ENCODE measurements around the gene ZCWPW1. TPM values are rescaled to one million over a fixed set of nuclear protein-coding genes. Genes with fewer than 3 reads are reported as not detected.

ZCWPW1 gene
- total and polyA plus RNA-seq, 2 experiments from 2014 or later, result 2.2 to 3.3 TPM

- H3K9me3 ChIP-seq (ENCODE audit: low read depth), result no peaks in the 10 kb centered on the region
- H3K27me3 ChIP-seq, result no peaks in the 10 kb centered on the region
- no peak for DNase-seq (ENCODE audit: low spot score)
- H3K4me3 ChIP-seq, result no peak overlapping the region
- H3K27ac ChIP-seq, result no peak overlapping the region
- TF ChIP-seq EZH2 (IDR thresholded peaks at IDR 0.05; ENCODE audit: borderline replicate concordance), result no peak
- no peak for TF ChIP-seq CTCF (IDR thresholded peaks at IDR 0.05; ENCODE audit: poor library complexity)
- no peak for TF ChIP-seq EZH2phosphoT487 (IDR thresholded peaks at IDR 0.05; ENCODE audit: low read depth, severe bottlenecking, unreplicated experiment)
- no peaks in the 10 kb centered on the region for H3K4me1 ChIP-seq (ENCODE audit: insufficient read depth)
- H3K9me2 ChIP-seq (replicated peaks; ENCODE audit: insufficient read depth), result no peaks in the 10 kb centered on the region
- no peaks in the 10 kb centered on the region for H3K79me2 ChIP-seq
- WGBS (ENCODE audit: low lambda C conversion rate, missing lambda C conversion rate), result 82% methylated on average over 7 of the region's 7 CpGs
- H3K4me2 ChIP-seq, result no peak overlapping the region
- H4K20me1 ChIP-seq (ENCODE audit: insufficient read depth, poor library complexity, severe bottlenecking), result no peaks in the 10 kb centered on the region
- no peak overlapping the region for H2AFZ ChIP-seq
- H3K36me3 ChIP-seq (replicated peaks; ENCODE audit: insufficient read depth, low read depth), result no peaks in the 10 kb centered on the region
Measured at GRCh38 chr7:100371561-100372171, 56.8 kb downstream of the ZCWPW1 start.

GRCh38 chr7:100370746-100371145 is 57.8 kb downstream of the ZCWPW1 start:
- Histone ChIP-seq H3K36me3 (replicated peaks; ENCODE audit: insufficient read depth, low read depth) (no peaks in the 10 kb centered on the region), H2AFZ (no peak overlapping the region), H3K27ac (no peak overlapping the region), H3K4me3 (no peak overlapping the region), H4K20me1 (ENCODE audit: insufficient read depth, poor library complexity, severe bottlenecking) (no peaks in the 10 kb centered on the region), H3K9me2 (replicated peaks; ENCODE audit: insufficient read depth) (no peaks in the 10 kb centered on the region), H3K27me3 (no peaks in the 10 kb centered on the region), H3K79me2 (no peaks in the 10 kb centered on the region), H3K4me1 (ENCODE audit: insufficient read depth) (no peaks in the 10 kb centered on the region), H3K4me2 (no peak overlapping the region), H3K9me3 (ENCODE audit: low read depth) (no peaks in the 10 kb centered on the region)
- TF ChIP-seq EZH2 (IDR thresholded peaks at IDR 0.05; ENCODE audit: borderline replicate concordance) (no peak), CTCF (IDR thresholded peaks at IDR 0.05; ENCODE audit: poor library complexity) (no peak), EZH2phosphoT487 (IDR thresholded peaks at IDR 0.05; ENCODE audit: low read depth, severe bottlenecking, unreplicated experiment) (no peak)
- DNase-seq (ENCODE audit: low spot score), result no peak
- WGBS (ENCODE audit: low lambda C conversion rate, missing lambda C conversion rate), result 88% methylated on average over 6 of the region's 6 CpGs

- H3K79me2 ChIP-seq, result no peaks in the 10 kb centered on the region
- WGBS (ENCODE audit: low lambda C conversion rate, missing lambda C conversion rate), result 10% methylated on average over 4 of the region's 4 CpGs
- no peaks in the 10 kb centered on the region for H3K9me2 ChIP-seq (replicated peaks; ENCODE audit: insufficient read depth)
- TF ChIP-seq EZH2phosphoT487 (IDR thresholded peaks at IDR 0.05; ENCODE audit: low read depth, severe bottlenecking, unreplicated experiment) (no peak), CTCF (IDR thresholded peaks at IDR 0.05; ENCODE audit: poor library complexity) (no peak), EZH2 (IDR thresholded peaks at IDR 0.05; ENCODE audit: borderline replicate concordance) (no peak)
- no peaks in the 10 kb centered on the region for H3K4me1 ChIP-seq (ENCODE audit: insufficient read depth)
- no peak overlapping the region for H3K4me3 ChIP-seq
- no peaks in the 10 kb centered on the region for H3K36me3 ChIP-seq (replicated peaks; ENCODE audit: insufficient read depth, low read depth)
- no peak for DNase-seq (ENCODE audit: low spot score)
- no peak overlapping the region for H2AFZ ChIP-seq
- no peaks in the 10 kb centered on the region for H3K9me3 ChIP-seq (ENCODE audit: low read depth)
- no peaks in the 10 kb centered on the region for H4K20me1 ChIP-seq (ENCODE audit: insufficient read depth, poor library complexity, severe bottlenecking)
- no peaks in the 10 kb centered on the region for H3K27me3 ChIP-seq
- H3K4me2 ChIP-seq, result no peak overlapping the region
- H3K27ac ChIP-seq, result no peak overlapping the region
Measured at GRCh38 chr7:100370303-100370702, 58.2 kb downstream of the ZCWPW1 start.
